PFSK-1 (cell line): ENCODE measurements around the gene SCYL2.

Experiments used
- FOXP2 ChIP-seq: optimal IDR thresholded peaks from 2 replicates; pipeline ENCODE3; 2011; ENCODE audit warnings: borderline replicate concordance, control low read depth, inconsistent platforms; ENCODE audit not compliant: insufficient read depth; ENCODE audit errors: extremely low read length, extremely low read depth
- POLR2AphosphoS5 ChIP-seq: IDR thresholded peaks from 2 replicates; pipeline ENCODE4 v1.6.1; 2012; ENCODE audit warnings: low read depth, mild to moderate bottlenecking, control low read depth, low read length, moderate library complexity
- REST ChIP-seq, 2 experiments: IDR thresholded peaks; 2 replicates each; pipeline versions ENCODE4 v1.6.1 to v1.8.0; 2011 to 2012; ENCODE audit warnings: low read depth in 2 of 2, low read length in 2 of 2, control low read depth in 1 of 2, inconsistent platforms in 1 of 2, mild to moderate bottlenecking in 1 of 2, moderate library complexity in 1 of 2; ENCODE audit not compliant: insufficient read depth in 1 of 2
- SIN3A ChIP-seq: IDR thresholded peaks from 2 replicates; pipeline ENCODE4 v1.6.1; 2012; ENCODE audit warnings: mild to moderate bottlenecking, low read length, moderate library complexity, borderline replicate concordance; ENCODE audit not compliant: insufficient read depth
- TAF1 ChIP-seq: IDR thresholded peaks from 2 replicates; pipeline ENCODE4 v1.6.1; 2012; ENCODE audit warnings: low read length, control low read depth, borderline replicate concordance; ENCODE audit not compliant: insufficient read depth

Gene SCYL2

GRCh38 chr12:100251917-100252316 is 15.1 kb upstream of the SCYL2 start:
- TF ChIP-seq FOXP2 = no peak
- no peak for TF ChIP-seq SIN3A
- TF ChIP-seq TAF1 = no peak
- no peak for TF ChIP-seq REST (IDR thresholded peaks at IDR 0.05; ENCODE audit: insufficient read depth in 1 of 2, low read depth in 2 of 2, low read length in 2 of 2)
- TF ChIP-seq POLR2AphosphoS5 = no peak

GRCh38 chr12:100253437-100253836 is 13.5 kb upstream of the SCYL2 start:
- no peak for TF ChIP-seq SIN3A
- no peak for TF ChIP-seq REST (IDR thresholded peaks at IDR 0.05; ENCODE audit: insufficient read depth in 1 of 2, low read depth in 2 of 2, low read length in 2 of 2)
- TF ChIP-seq POLR2AphosphoS5 = no peak
- TF ChIP-seq TAF1 = no peak
- no peak for TF ChIP-seq FOXP2

- no peak for TF ChIP-seq TAF1
- no peak for TF ChIP-seq FOXP2
- TF ChIP-seq SIN3A = no peak
Observed at GRCh38 chr12:100254876-100255275, 12.1 kb upstream of the SCYL2 start.

GRCh38 chr12:100258127-100258526 is 8.8 kb upstream of the SCYL2 start:
- TF ChIP-seq REST (IDR thresholded peaks at IDR 0.05; ENCODE audit: insufficient read depth in 1 of 2, low read depth in 2 of 2, low read length in 2 of 2) (no peak), POLR2AphosphoS5 (no peak), TAF1 (no peak), FOXP2 (no peak), SIN3A (no peak)

GRCh38 chr12:100263131-100263530 is 3.8 kb upstream of the SCYL2 start:
- TF ChIP-seq TAF1 (no peak), FOXP2 (no peak), REST (IDR thresholded peaks at IDR 0.05; ENCODE audit: insufficient read depth in 1 of 2, low read depth in 2 of 2, low read length in 2 of 2) (no peak)
